Fibroblast of gingiva (primary cell): ENCODE data around the gene BPTF.
"Not testable (repeated sequence)": the region's sequence is repeated elsewhere in the genome, so short reads cannot be mapped to it uniquely, and the experiment has no call there.

ENCODE experiments used
- DNase-seq: peaks from one replicate; pipeline ENCODE4 v3.0.0-alpha.2; 2011; ENCODE audit warnings: low read depth

BPTF gene

GRCh38 chr17:67836205-67836987 is 11.1 kb downstream of the BPTF start:
- DNase-seq, result peak; percentile 27

GRCh38 chr17:67837965-67838364 is 12.7 kb downstream of the BPTF start:
- DNase-seq, result no peak

DNA sequence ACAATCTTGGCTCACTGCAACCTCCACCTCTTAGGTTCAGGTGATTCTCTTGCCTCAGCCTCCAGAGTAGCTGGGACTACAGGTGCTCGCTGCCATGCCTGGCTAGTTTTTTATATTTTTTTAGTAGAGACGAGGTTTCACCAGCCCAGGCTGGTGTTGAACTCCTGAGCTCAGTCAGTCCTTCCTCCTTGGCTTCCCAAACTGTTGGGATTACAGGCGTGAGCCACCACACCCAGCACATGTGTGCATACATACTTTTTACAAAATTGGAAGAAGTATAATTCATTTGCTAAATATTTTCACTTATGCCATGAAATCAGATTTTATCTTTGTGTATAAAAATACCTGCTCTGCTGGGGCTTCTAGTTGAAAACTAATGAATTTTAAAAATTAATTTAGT is 13.2 kb downstream of the BPTF start:
- no peak for DNase-seq

- DNase-seq, result no peak
These were observed 16.7 kb downstream of the BPTF start for GRCh38 chr17:67841992-67842391.

GRCh38 chr17:67842648-67843047 is 17.3 kb downstream of the BPTF start:
- no peak for DNase-seq

DNA sequence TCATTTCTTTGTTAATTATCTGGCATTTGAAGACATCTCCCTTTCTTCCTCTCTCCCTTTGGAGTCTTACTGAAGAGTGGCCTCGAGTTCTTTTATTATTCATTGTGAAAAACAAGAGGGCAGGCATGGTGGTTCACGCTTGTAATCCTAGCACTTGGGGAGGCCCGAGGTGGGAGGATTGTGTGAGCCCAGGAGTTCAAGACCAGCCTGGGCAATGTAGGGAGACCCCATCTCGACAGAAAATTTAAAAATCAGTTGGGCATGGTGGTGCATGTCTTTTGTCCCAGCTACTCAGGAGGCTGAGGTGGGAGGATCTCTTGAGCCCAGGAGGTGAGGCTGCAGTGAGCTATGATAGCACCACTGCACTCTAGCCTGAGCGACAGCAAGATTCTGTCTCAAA is 20.1 kb downstream of the BPTF start:
- DNase-seq, result no peak

GRCh38 chr17:67848189-67848588 is 22.9 kb downstream of the BPTF start:
- DNase-seq, result not testable (repeated sequence)

GRCh38 chr17:67848846-67849245 is 23.5 kb downstream of the BPTF start:
- not testable (repeated sequence) for DNase-seq

- DNase-seq, result no peak
These were observed 25.8 kb downstream of the BPTF start for GRCh38 chr17:67850991-67851631.

DNA sequence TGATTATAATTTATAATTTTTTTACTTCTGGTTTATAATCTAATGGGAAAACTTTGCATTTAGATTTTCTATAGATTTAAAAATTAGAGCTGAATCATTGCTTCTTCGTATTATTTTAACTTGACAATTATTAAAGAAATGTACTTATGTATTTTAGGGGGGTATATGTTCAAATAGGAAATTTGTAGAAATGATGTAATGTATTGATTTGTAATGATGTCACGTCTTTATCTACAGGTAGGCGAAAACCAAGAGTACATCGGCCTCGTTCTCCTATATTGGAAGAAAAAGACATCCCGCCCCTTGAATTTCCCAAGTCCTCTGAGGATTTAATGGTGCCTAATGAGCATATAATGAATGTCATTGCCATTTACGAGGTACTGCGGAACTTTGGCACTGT is 28.4 kb downstream of the BPTF start:
- no peak for DNase-seq

DNA sequence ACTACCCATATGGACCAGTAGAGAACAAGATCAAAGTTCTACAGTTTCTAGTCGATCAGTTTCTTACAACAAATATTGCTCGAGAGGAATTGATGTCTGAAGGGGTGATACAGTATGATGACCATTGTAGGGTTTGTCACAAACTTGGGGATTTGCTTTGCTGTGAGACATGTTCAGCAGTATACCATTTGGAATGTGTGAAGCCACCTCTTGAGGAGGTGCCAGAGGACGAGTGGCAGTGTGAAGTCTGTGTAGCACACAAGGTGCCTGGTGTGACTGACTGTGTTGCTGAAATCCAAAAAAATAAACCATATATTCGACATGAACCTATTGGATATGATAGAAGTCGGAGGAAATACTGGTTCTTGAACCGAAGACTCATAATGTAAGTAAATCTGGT is 29.1 kb downstream of the BPTF start:
- no peak for DNase-seq

- DNase-seq, result no peak
These were observed 30.4 kb downstream of the BPTF start for GRCh38 chr17:67855504-67856324.

GRCh38 chr17:67856402-67856801 is 31.1 kb downstream of the BPTF start:
- not testable (repeated sequence) for DNase-seq

DNA sequence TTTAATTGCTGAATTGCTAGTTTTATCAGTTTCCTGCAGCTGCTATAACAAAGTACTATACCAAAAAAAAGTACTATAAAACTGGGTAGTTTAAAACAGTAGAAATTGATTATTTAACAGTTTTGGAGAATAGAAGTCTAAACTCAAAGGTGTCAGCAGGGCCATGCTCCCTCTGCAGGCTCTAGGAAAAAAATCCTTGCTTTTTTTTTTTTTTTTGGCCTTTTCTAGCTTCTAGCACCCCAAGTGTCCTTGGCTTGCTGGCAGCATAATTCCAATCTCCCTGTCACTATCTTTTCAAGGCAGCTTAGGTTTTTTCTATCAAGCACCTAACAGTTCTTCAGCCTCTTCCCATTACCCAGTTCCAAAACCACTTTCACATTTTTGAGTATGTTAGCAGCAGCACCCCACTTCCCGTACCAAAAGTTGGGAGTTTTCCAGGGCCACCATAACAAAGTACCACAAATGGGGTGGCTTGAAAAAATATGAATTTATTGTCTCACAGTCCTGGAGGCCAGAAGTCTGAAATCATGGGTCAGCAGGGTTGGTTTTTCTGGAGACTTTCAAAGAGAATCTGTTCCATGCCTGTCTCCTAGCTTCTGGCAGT is 37.4 kb downstream of the BPTF start:
- no peak for DNase-seq

DNA sequence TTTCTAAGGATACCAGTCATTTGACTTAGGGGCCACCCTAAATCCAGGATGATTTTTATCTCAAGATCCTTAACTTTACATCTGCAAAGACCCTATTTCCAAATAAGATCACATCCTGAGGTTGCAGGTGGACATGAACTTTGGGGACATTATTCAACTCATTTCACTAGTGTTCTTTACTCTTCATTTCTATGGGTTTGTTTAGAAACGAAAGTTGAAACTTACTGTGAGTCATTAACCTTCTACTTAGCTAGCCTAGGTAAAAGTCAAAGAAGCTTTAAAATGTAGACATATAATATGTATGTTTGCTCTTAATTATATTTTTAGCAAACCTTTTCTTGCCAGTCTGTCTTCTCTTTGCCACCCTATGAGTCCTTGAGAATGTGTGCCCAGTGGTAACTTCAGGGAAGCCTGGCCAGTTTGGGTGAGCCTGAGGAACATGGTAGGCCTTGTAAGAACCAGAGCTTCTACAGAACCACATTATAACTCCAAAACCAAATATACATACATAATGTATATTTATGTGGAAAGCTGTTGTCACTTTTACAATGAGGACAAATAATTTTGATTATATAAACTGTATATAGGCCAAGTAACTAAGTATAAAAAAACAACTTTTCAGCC is 38.4 kb downstream of the BPTF start:
- DNase-seq, result no peak

- DNase-seq, result no peak
These were observed 40.1 kb downstream of the BPTF start for GRCh38 chr17:67865438-67865837.

- DNase-seq, result no peak
These were observed 42.3 kb downstream of the BPTF start for GRCh38 chr17:67867591-67867990.

DNA sequence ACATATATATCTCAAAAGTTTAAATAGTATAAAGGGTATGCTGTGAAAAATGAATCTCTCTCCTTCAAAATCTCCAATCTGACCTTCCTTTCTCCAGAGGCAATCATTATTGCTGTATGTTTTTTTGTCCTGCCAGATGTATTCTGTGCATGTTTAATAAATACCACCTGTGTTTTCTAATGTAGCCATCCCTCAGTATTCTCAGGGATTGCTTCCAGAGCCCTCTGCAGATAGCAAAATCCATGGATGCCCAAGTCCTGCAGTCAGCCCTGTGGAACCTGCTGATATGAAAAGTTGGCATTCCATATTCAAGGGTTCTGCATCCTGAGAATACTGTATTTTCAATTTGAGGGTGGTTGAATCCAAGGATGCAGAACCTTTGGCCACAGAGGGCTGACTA is 42.9 kb downstream of the BPTF start:
- DNase-seq, result no peak

GRCh38 chr17:67879662-67880061 is 54.4 kb downstream of the BPTF start:
- no peak for DNase-seq

DNA sequence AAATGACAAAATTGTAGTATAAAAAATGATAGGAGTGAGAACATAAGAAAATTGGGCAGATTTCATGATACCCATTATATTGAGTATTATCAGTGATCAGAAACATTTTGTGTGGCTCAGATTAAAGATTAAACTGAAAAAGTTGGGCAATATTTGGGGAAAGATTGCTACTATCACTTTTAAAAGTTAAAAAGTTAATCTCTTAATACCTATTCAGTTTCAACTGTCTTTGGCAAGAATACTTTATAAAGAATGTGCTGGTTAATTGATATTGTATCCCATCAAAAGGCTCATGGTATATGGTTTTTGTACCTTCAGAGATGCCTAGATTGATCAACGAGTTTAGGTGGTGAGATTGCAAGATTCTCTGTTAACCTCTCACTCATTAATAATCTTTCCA is 55.8 kb downstream of the BPTF start:
- DNase-seq, result no peak

GRCh38 chr17:67884741-67885140 is 59.4 kb downstream of the BPTF start:
- DNase-seq, result no peak
